SK-N-SH (cell line): ENCODE measurements around the gene ARHGAP8. TPM values are rescaled to one million over a fixed set of nuclear protein-coding genes. Genes with fewer than 3 reads are reported as not detected.

ENCODE experiments used
- CTCF ChIA-PET: fragments of 300-600, 350-600 bp; formaldehyde crosslinking; extraction: SDS; loops from one replicate; lab custom pipeline; 2021; lab: Yijun Ruan, JAX
- POLR2A ChIA-PET: fragments of 350-600 bp; sonication (Branson Sonifier 250); formaldehyde crosslinking; extraction: SDS; loops from one replicate; lab custom pipeline; 2020; ENCODE audit warnings: antibody characterized with exemption, inconsistent platforms; lab: Yijun Ruan, JAX
- DNase-seq: peaks from one replicate; pipeline ENCODE4 v3.0.0; 2012
- H2AFZ ChIP-seq: fragments of 200-600 bp; sonication (generic); 2 replicates; pipeline ENCODE4 v1.8.1; 2016; ENCODE audit warnings: antibody characterized with exemption, mild to moderate bottlenecking, low read depth
- H3F3A ChIP-seq: fragments of 200-600 bp; sonication (generic); replicated peaks from 2 replicates; pipeline ENCODE3; 2016; ENCODE audit warnings: antibody characterized with exemption, mild to moderate bottlenecking; ENCODE audit not compliant: insufficient read depth
- H3K27ac ChIP-seq, 2 experiments: fragments of 200-500 bp in 1 of 2; fragments of 200-600 bp in 1 of 2; sonication (Bioruptor generic) in 1 of 2; sonication (generic), shearing (Covaris generic) in 1 of 2; 2 replicates each; pipeline versions ENCODE4 v1.5.1 to v1.6.1; 2014 to 2016; ENCODE audit warnings: low read depth in 2 of 2, inconsistent platforms in 1 of 2, low read length in 1 of 2, mild to moderate bottlenecking in 1 of 2, mixed read lengths in 1 of 2
- H3K27me3 ChIP-seq: fragments of 200-600 bp; sonication (generic), shearing (Covaris generic); 2 replicates; pipeline ENCODE4 v1.6.1; 2016; ENCODE audit warnings: mixed run types; ENCODE audit not compliant: insufficient read depth
- H3K36me3 ChIP-seq, 2 experiments: fragments of 200-500 bp in 1 of 2; fragments of 200-600 bp in 1 of 2; sonication (Bioruptor generic) in 1 of 2; sonication (generic) in 1 of 2; replicated peaks in 1 of 2; 2 replicates each; pipeline versions ENCODE3 to v1.5.1; 2014 to 2016; ENCODE audit warnings: low read length in 1 of 2, mild to moderate bottlenecking in 1 of 2; ENCODE audit not compliant: insufficient read depth in 2 of 2, control insufficient read depth in 1 of 2
- H3K4me1 ChIP-seq, 2 experiments: fragments of 200-500 bp in 1 of 2; fragments of 200-600 bp in 1 of 2; sonication (Bioruptor generic) in 1 of 2; sonication (generic), shearing (Covaris generic) in 1 of 2; 2 replicates each; pipeline versions ENCODE4 v1.5.1 to v1.6.1; 2014 to 2016; ENCODE audit warnings: low read depth in 1 of 2, low read length in 1 of 2, mixed run types in 1 of 2; ENCODE audit not compliant: insufficient read depth in 2 of 2, control insufficient read depth in 1 of 2
- H3K4me2 ChIP-seq: fragments of 200-600 bp; sonication (generic), shearing (Covaris generic); 2 replicates; pipeline ENCODE4 v1.6.1; 2017; ENCODE audit warnings: mixed run types
- H3K4me3 ChIP-seq, 2 experiments: fragments of 200-500 bp in 1 of 2; fragments of 200-600 bp in 1 of 2; sonication (Bioruptor generic) in 1 of 2; sonication (generic), shearing (Covaris generic) in 1 of 2; 2 replicates each; pipeline versions ENCODE4 v1.5.1 to v1.8.1; 2014 to 2016; ENCODE audit warnings: low read depth in 2 of 2, inconsistent platforms in 1 of 2, low read length in 1 of 2, mild to moderate bottlenecking in 1 of 2, mixed read lengths in 1 of 2, moderate library complexity in 1 of 2
- H3K79me2 ChIP-seq: fragments of 200-600 bp; sonication (generic); 2 replicates; pipeline ENCODE4 v1.8.1; 2017; ENCODE audit warnings: mild to moderate bottlenecking; ENCODE audit not compliant: insufficient read depth
- H3K9ac ChIP-seq: fragments of 200-600 bp; sonication (generic); 2 replicates; pipeline ENCODE4 v1.6.1; 2017; ENCODE audit warnings: mixed run types
- H3K9me2 ChIP-seq: fragments of 200-600 bp; sonication (generic); 2 replicates; pipeline ENCODE4 v1.6.1; 2017; ENCODE audit warnings: mixed run types
- H3K9me3 ChIP-seq: fragments of 200-600 bp; sonication (generic); 2 replicates; pipeline ENCODE4 v1.6.1; 2017; ENCODE audit warnings: mixed run types, mild to moderate bottlenecking, moderate library complexity
- H4K20me1 ChIP-seq: fragments of 200-600 bp; sonication (generic); 2 replicates; pipeline ENCODE4 v1.6.1; 2017; ENCODE audit warnings: mild to moderate bottlenecking, mixed run types; ENCODE audit not compliant: insufficient read depth
- ELF1 ChIP-seq: IDR thresholded peaks from 2 replicates; pipeline ENCODE4 v1.4.0; 2012
- FOSL2 ChIP-seq: IDR thresholded peaks from 2 replicates; pipeline ENCODE4 v1.4.0; 2012; ENCODE audit warnings: low read depth, mild to moderate bottlenecking, moderate library complexity, borderline replicate concordance
- FOXJ3 ChIP-seq: sonication (generic); formaldehyde crosslinking; IDR thresholded peaks from 2 replicates; pipeline ENCODE4 v1.5.1; 2020; ENCODE audit warnings: mild to moderate bottlenecking, missing genetic modification reagents
- FOXM1 ChIP-seq: IDR thresholded peaks from 2 replicates; pipeline ENCODE4 v1.4.0; 2012; ENCODE audit warnings: low read depth, mild to moderate bottlenecking
- GABPA ChIP-seq: IDR thresholded peaks from 2 replicates; pipeline ENCODE4 v1.4.0; 2012; ENCODE audit warnings: low read depth, mild to moderate bottlenecking
- MEF2A ChIP-seq: IDR thresholded peaks from 2 replicates; pipeline ENCODE4 v1.4.0; 2012; ENCODE audit warnings: low read depth, borderline replicate concordance
- MXI1 ChIP-seq: IDR thresholded peaks from 2 replicates; pipeline ENCODE4 v1.6.1; 2012; ENCODE audit warnings: mild to moderate bottlenecking, low read depth, low read length, improper control_type of control experiment
- NRF1 ChIP-seq: IDR thresholded peaks from 2 replicates; pipeline ENCODE4 v1.6.1; 2012; ENCODE audit warnings: low read depth, mild to moderate bottlenecking, low read length
- RAD21 ChIP-seq: IDR thresholded peaks from 2 replicates; pipeline ENCODE4 v1.6.1; 2012; ENCODE audit warnings: mild to moderate bottlenecking, low read length
- RCOR1 ChIP-seq: fragments of 150-350 bp; IDR thresholded peaks from 2 replicates; pipeline ENCODE4 v1.6.1; 2017; ENCODE audit warnings: antibody characterized with exemption, low read length
- RXRA ChIP-seq: IDR thresholded peaks from 2 replicates; pipeline ENCODE4 v1.4.0; 2012; ENCODE audit warnings: low read depth, mild to moderate bottlenecking, borderline replicate concordance
- TAF1 ChIP-seq: IDR thresholded peaks from 2 replicates; pipeline ENCODE4 v1.6.1; 2012; ENCODE audit warnings: low read depth, mild to moderate bottlenecking, low read length, moderate library complexity, borderline replicate concordance
- TEAD4 ChIP-seq: IDR thresholded peaks from 2 replicates; pipeline ENCODE4 v1.4.0; 2012; ENCODE audit warnings: mild to moderate bottlenecking, borderline replicate concordance; ENCODE audit not compliant: insufficient read depth
- YY1 ChIP-seq: IDR thresholded peaks from 2 replicates; pipeline ENCODE4 v1.4.0; 2012; ENCODE audit warnings: low read depth, mild to moderate bottlenecking
- WGBS: methylation state at CpG from one replicate; pipeline ENCODE4 v1.1.6; 2017; ENCODE audit warnings: low lambda C conversion rate; 5-methylcytosine and 5-hydroxymethylcytosine counted together
- polyA plus RNA-seq, 3 experiments: library from polyadenylated mRNA; depleted of rRNA; stranded (reverse); fragments of >200 nt; gene quantifications; 2 replicates each; pipeline ENCODE4 v1.2.3, GENCODE V29; 2012
- TF ChIP-seq, protein P1 (sequence below): IDR thresholded peaks from 2 replicates; pipeline ENCODE4; 2012
- TF ChIP-seq, protein P2 (sequence below): fragments of 150-350 bp; IDR thresholded peaks from 2 replicates; pipeline ENCODE4 v1.6.1; 2017; ENCODE audit warnings: antibody characterized with exemption, low read length, low read depth, borderline replicate concordance
- TF ChIP-seq, protein P3 (sequence below): fragments of 200-600 bp; sonication (generic); IDR thresholded peaks from 2 replicates; pipeline ENCODE4 v1.6.1; 2017; ENCODE audit warnings: antibody characterized with exemption, mild to moderate bottlenecking, moderate library complexity
- TF ChIP-seq, protein P4 (sequence below): fragments of 150-350 bp; IDR thresholded peaks from 2 replicates; pipeline ENCODE4 v1.6.1; 2016; ENCODE audit warnings: mild to moderate bottlenecking, low read depth, low read length

The ARHGAP8 gene
- polyA plus RNA-seq, 1 of the 3 experiments (the other 2 are of a cell fraction), result 0.08 TPM

DNA sequence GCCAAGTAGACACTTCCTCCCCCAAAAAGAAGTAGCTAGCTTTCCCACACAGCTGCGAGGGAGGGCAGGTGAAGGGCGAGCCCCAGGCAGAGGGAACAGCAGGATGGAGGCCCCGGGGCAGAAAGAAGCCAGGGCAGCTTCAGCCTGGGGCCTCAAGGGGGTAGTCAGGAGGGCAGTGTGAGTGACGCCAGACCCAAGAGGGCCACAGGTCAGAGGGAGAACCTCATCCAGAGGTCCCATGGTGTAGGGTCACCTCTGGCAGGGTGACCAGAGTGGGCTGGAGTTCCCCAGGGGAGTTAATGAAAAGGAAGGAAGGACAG is 41.2 kb upstream of the ARHGAP8 start (continued):
- no peak for TF ChIP-seq FOXM1
- TF ChIP-seq, protein P1, sequence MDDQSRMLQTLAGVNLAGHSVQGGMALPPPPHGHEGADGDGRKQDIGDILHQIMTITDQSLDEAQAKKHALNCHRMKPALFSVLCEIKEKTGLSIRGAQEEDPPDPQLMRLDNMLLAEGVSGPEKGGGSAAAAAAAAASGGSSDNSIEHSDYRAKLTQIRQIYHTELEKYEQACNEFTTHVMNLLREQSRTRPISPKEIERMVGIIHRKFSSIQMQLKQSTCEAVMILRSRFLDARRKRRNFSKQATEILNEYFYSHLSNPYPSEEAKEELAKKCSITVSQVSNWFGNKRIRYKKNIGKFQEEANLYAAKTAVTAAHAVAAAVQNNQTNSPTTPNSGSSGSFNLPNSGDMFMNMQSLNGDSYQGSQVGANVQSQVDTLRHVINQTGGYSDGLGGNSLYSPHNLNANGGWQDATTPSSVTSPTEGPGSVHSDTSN, result no peak
- no peak for TF ChIP-seq ELF1
- TF ChIP-seq TAF1, result no peak

DNA sequence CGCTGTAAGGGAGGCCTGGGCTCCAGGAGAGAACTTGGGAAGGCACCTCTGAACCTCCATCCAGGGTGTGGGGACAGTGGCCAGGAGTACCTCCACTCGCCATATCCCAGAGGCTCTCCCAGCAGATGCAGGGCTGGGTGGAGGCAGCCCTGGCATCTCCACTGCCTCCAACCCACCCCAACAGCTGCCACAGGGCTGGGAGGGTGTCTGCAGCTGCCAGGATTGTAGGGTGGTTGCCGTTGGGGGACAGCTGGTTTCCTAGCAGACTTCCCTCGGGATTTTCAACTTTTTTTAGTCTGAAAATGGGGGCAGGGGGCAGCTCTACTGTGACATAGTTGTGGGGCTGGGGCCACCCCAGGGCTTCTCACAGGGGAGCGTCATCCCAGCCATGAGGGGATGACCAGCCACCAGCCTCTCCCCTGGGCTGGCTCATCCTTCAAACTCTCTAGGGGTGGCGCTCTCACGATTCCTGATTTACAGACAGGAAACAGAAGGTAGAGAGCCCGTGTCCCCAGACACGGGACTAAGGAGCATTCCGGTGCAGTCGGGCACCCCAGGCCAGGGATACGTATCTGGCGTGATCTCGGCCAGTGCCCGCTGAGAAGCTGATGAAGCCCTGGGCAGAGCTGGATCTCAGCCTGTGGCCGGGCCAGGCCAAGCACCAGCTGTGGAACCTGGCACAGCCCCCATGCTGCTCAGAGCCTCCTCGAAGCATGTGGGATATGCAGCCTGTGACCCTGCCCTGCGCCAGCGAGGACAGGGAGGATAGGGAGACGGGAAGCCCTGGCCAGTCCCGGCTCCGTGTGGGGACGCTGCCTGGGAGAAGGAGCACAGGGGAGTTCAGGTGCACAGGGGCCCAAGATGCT is 40.5 kb upstream of the ARHGAP8 start:
- Histone ChIP-seq H3K4me1 (peaks cover 0 to 3% of the 10 kb centered on the region in 2 experiments; a peak in 1 of 4 replicates), H3K9me2 (no peaks in the 10 kb centered on the region), H3F3A (no peaks in the 10 kb centered on the region), H2AFZ (no peak overlapping the region), H3K4me3 (no peak overlapping the region), H3K9ac (no peak overlapping the region), H3K79me2 (no peaks in the 10 kb centered on the region), H3K27me3 (no peaks in the 10 kb centered on the region), H3K4me2 (no peak overlapping the region), H4K20me1 (no peaks in the 10 kb centered on the region), H3K36me3 (no peaks in the 10 kb centered on the region), H3K9me3 (no peaks in the 10 kb centered on the region), H3K27ac (no peak overlapping the region)
- ChIA-PET POLR2A (no interaction called here), CTCF (interaction anchor here (41.0 kb wide), 1 partner anchor 21 kb away, joined by 642 read pairs; no protein-coding TSS in a partner anchor)
- 84% methylated on average over 13 of the region's 23 CpGs for WGBS
- TF ChIP-seq FOXM1 (no peak), MEF2A (no peak), MXI1 (no peak), TEAD4 (no peak), RAD21 (no peak), FOXJ3 (no peak), ELF1 (no peak), GABPA (no peak), RXRA (no peak), FOSL2 (no peak), YY1 (no peak), NRF1 (no peak), RCOR1 (no peak)
- TF ChIP-seq, protein P2, sequence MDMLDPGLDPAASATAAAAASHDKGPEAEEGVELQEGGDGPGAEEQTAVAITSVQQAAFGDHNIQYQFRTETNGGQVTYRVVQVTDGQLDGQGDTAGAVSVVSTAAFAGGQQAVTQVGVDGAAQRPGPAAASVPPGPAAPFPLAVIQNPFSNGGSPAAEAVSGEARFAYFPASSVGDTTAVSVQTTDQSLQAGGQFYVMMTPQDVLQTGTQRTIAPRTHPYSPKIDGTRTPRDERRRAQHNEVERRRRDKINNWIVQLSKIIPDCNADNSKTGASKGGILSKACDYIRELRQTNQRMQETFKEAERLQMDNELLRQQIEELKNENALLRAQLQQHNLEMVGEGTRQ, result no peak
- TF ChIP-seq, protein P3, sequence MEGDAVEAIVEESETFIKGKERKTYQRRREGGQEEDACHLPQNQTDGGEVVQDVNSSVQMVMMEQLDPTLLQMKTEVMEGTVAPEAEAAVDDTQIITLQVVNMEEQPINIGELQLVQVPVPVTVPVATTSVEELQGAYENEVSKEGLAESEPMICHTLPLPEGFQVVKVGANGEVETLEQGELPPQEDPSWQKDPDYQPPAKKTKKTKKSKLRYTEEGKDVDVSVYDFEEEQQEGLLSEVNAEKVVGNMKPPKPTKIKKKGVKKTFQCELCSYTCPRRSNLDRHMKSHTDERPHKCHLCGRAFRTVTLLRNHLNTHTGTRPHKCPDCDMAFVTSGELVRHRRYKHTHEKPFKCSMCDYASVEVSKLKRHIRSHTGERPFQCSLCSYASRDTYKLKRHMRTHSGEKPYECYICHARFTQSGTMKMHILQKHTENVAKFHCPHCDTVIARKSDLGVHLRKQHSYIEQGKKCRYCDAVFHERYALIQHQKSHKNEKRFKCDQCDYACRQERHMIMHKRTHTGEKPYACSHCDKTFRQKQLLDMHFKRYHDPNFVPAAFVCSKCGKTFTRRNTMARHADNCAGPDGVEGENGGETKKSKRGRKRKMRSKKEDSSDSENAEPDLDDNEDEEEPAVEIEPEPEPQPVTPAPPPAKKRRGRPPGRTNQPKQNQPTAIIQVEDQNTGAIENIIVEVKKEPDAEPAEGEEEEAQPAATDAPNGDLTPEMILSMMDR, result no peak
- TF ChIP-seq, protein P1, result no peak
- TF ChIP-seq, protein P4, sequence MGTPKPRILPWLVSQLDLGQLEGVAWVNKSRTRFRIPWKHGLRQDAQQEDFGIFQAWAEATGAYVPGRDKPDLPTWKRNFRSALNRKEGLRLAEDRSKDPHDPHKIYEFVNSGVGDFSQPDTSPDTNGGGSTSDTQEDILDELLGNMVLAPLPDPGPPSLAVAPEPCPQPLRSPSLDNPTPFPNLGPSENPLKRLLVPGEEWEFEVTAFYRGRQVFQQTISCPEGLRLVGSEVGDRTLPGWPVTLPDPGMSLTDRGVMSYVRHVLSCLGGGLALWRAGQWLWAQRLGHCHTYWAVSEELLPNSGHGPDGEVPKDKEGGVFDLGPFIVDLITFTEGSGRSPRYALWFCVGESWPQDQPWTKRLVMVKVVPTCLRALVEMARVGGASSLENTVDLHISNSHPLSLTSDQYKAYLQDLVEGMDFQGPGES, result no peak
- no peak for DNase-seq
